K562 (cell line): ENCODE measurements around the gene RPL10A. TPM values are rescaled to one million over a fixed set of nuclear protein-coding genes. Genes with fewer than 3 reads are reported as not detected.

ENCODE experiments used
- HNRNPLL ChIP-seq: fragments of 200-400 bp; formaldehyde crosslinking; IDR thresholded peaks from 2 replicates; pipeline ENCODE4 v1.6.1; 2017; ENCODE audit warnings: low read length, low read depth, mild to moderate bottlenecking; ENCODE audit not compliant: poor library complexity, severe bottlenecking
- THAP12 ChIP-seq: fragments of 250-450 bp; sonication (Bioruptor Pico); IDR thresholded peaks from 2 replicates; pipeline ENCODE4 v1.9.0; 2021; ENCODE audit warnings: mild to moderate bottlenecking, inconsistent platforms
- TRIM28 ChIP-seq: fragments of 450-650 bp; IDR thresholded peaks from 2 replicates; pipeline ENCODE4 v1.6.1; 2017
- ZNF224 ChIP-seq: sonication (generic); formaldehyde crosslinking; IDR thresholded peaks from 2 replicates; pipeline ENCODE4 v1.8.0; 2022; ENCODE audit warnings: mild to moderate bottlenecking, missing genetic modification reagents
- ZNF280A ChIP-seq: fragments of 450-650 bp; IDR thresholded peaks from 2 replicates; pipeline ENCODE4 v1.6.1; 2018; ENCODE audit warnings: mild to moderate bottlenecking, low read depth; ENCODE audit not compliant: partially characterized antibody
- ZNF696 ChIP-seq: fragments of 250-450 bp; sonication (Bioruptor Pico); conservative IDR thresholded peaks from 2 replicates; pipeline ENCODE4 v1.4.0; 2020; ENCODE audit warnings: mild to moderate bottlenecking, moderate library complexity
- polyA plus RNA-seq, 8 experiments: library from polyadenylated mRNA; depleted of rRNA in 4 of 8; stranded (reverse) in 5 of 8; unstranded in 3 of 8; fragments of >200 nt; fragmentation: Nextera tagmentation in 2 of 8; fragmentation: Illumina TruSeq in 1 of 8; extraction: Ambion mirVana in 2 of 8; extraction: Trizol in 1 of 8; gene quantifications; 2 replicates each; pipeline versions ENCODE4 v1.2.1 to v1.2.3, GENCODE V29; 2011 to 2014; ENCODE audit warnings: inconsistent platforms in 1 of 8, missing spikeins in 1 of 8
- total RNA-seq, 7 experiments: library from RNA; depleted of rRNA in 6 of 7; stranded (reverse); fragments of >200 nt in 6 of 7; fragmentation: Illumina TruSeq in 2 of 7; extraction: Trizol in 2 of 7; gene quantifications; 2 replicates each; pipeline versions ENCODE4 v1.2.1 to v1.2.3, GENCODE V29; 2011 to 2021; ENCODE audit warnings: low replicate concordance in 1 of 7
- TF ChIP-seq, protein P1 (sequence below), 2 experiments: fragments of 450-650 bp in 1 of 2; sonication (generic) in 1 of 2; formaldehyde crosslinking in 1 of 2; IDR thresholded peaks; 2 replicates each; pipeline versions ENCODE4 v1.7.1 to v1.9.0; 2016 to 2022; ENCODE audit warnings: inconsistent platforms in 1 of 2, mild to moderate bottlenecking in 1 of 2, missing genetic modification reagents in 1 of 2
- TF ChIP-seq, protein P2 (sequence below): fragments of 450-650 bp; formaldehyde crosslinking; IDR thresholded peaks from 2 replicates; pipeline ENCODE4 v1.4.0; 2020; ENCODE audit warnings: mild to moderate bottlenecking, moderate library complexity
- TF ChIP-seq, protein P3 (sequence below): fragments of 250-450 bp; sonication (Bioruptor Pico); IDR thresholded peaks from 2 replicates; pipeline ENCODE4 v1.8.0; 2022; ENCODE audit warnings: inconsistent platforms, mild to moderate bottlenecking, moderate library complexity, borderline replicate concordance

The RPL10A gene
- total and polyA plus RNA-seq, 9 of the 15 experiments (the other 6 are each of a cell fraction or from before 2014, with no cell fraction given), result 1,589 to 3,237 (median 2,116) TPM

GRCh38 chr6:35468181-35468979 lies at the start of gene RPL10A (continued):
- TF ChIP-seq, protein P1, sequence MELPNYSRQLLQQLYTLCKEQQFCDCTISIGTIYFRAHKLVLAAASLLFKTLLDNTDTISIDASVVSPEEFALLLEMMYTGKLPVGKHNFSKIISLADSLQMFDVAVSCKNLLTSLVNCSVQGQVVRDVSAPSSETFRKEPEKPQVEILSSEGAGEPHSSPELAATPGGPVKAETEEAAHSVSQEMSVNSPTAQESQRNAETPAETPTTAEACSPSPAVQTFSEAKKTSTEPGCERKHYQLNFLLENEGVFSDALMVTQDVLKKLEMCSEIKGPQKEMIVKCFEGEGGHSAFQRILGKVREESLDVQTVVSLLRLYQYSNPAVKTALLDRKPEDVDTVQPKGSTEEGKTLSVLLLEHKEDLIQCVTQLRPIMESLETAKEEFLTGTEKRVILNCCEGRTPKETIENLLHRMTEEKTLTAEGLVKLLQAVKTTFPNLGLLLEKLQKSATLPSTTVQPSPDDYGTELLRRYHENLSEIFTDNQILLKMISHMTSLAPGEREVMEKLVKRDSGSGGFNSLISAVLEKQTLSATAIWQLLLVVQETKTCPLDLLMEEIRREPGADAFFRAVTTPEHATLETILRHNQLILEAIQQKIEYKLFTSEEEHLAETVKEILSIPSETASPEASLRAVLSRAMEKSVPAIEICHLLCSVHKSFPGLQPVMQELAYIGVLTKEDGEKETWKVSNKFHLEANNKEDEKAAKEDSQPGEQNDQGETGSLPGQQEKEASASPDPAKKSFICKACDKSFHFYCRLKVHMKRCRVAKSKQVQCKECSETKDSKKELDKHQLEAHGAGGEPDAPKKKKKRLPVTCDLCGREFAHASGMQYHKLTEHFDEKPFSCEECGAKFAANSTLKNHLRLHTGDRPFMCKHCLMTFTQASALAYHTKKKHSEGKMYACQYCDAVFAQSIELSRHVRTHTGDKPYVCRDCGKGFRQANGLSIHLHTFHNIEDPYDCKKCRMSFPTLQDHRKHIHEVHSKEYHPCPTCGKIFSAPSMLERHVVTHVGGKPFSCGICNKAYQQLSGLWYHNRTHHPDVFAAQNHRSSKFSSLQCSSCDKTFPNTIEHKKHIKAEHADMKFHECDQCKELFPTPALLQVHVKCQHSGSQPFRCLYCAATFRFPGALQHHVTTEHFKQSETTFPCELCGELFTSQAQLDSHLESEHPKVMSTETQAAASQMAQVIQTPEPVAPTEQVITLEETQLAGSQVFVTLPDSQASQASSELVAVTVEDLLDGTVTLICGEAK (IDR thresholded peaks at IDR 0.05), result peak; percentile 62
- TF ChIP-seq, protein P1 (CRISPR knock-in tag; IDR thresholded peaks at IDR 0.05), result peak; percentile 53; the same call in 1 of the 2 replicates
- no peak; the same call in 1 of the 2 replicates for TF ChIP-seq ZNF696
- peak; percentile 90 for TF ChIP-seq THAP12
- TF ChIP-seq ZNF280A, result no peak
- TF ChIP-seq, protein P2, sequence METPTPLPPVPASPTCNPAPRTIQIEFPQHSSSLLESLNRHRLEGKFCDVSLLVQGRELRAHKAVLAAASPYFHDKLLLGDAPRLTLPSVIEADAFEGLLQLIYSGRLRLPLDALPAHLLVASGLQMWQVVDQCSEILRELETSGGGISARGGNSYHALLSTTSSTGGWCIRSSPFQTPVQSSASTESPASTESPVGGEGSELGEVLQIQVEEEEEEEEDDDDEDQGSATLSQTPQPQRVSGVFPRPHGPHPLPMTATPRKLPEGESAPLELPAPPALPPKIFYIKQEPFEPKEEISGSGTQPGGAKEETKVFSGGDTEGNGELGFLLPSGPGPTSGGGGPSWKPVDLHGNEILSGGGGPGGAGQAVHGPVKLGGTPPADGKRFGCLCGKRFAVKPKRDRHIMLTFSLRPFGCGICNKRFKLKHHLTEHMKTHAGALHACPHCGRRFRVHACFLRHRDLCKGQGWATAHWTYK, result peak; percentile 87; the same call in 1 of the 2 replicates
- no peak for TF ChIP-seq ZNF224 (CRISPR knock-in tag)
- peak; percentile 76 for TF ChIP-seq TRIM28
- peak; percentile 80 for TF ChIP-seq HNRNPLL
- TF ChIP-seq, protein P3, sequence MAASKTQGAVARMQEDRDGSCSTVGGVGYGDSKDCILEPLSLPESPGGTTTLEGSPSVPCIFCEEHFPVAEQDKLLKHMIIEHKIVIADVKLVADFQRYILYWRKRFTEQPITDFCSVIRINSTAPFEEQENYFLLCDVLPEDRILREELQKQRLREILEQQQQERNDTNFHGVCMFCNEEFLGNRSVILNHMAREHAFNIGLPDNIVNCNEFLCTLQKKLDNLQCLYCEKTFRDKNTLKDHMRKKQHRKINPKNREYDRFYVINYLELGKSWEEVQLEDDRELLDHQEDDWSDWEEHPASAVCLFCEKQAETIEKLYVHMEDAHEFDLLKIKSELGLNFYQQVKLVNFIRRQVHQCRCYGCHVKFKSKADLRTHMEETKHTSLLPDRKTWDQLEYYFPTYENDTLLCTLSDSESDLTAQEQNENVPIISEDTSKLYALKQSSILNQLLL (CRISPR knock-in tag), result no peak
